ENCODE measurements around the gene CRY2. TPM values are rescaled to one million over a fixed set of nuclear protein-coding genes. Genes with fewer than 3 reads are reported as not detected.

Gene CRY2
- total and polyA plus RNA-seq, 10 of the 15 experiments (the other 5 are each of a cell fraction or from before 2014, with no cell fraction given) = 1.2 to 14.7 (median 8.1) TPM

DNA sequence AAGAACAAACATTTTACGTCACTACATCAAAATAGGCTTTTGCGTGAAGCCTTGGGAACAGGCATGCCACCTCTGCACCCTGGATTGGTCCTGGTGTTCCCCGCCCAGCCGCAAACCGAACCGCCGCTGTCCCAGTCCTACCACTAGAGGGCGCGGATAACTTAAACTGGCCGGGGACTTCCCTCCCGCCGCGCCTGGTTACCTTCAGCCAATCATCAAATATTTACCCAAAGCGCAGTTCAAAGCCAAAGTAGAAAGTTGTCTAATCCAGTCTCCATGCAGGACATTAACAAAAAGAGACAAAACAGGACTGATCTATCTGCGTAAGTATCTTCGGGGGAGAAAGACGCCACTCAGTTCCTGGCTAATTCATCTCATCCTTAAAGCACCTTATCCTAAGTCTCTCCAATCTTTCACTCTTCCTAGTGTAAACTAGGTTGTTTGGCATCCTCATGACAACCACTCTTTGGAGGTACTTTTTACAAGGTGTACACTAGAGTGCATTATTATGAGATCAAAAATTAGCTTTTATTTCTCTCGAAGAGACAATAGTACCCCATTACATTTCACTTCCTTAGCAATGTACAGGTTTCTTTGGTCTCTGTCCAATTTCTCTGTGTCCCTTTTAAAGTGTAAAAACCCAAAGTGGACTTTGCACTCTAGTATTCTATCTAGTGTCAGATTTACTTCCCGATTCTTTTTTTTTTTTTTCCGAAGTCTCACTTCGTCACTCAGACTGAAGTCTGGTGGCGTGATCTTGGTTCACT, 3.9 kb upstream of the CRY2 start (continued):
- TF ChIP-seq NR2C2 (IDR thresholded peaks at IDR 0.05; ENCODE audit: borderline replicate concordance, control insufficient read depth, insufficient read length, low read depth) (no peak), KLF5 (IDR thresholded peaks at IDR 0.05; ENCODE audit: partially characterized antibody) (no peak), SUZ12 (IDR thresholded peaks at IDR 0.05; ENCODE audit: unreplicated experiment) (no peak)

DNA sequence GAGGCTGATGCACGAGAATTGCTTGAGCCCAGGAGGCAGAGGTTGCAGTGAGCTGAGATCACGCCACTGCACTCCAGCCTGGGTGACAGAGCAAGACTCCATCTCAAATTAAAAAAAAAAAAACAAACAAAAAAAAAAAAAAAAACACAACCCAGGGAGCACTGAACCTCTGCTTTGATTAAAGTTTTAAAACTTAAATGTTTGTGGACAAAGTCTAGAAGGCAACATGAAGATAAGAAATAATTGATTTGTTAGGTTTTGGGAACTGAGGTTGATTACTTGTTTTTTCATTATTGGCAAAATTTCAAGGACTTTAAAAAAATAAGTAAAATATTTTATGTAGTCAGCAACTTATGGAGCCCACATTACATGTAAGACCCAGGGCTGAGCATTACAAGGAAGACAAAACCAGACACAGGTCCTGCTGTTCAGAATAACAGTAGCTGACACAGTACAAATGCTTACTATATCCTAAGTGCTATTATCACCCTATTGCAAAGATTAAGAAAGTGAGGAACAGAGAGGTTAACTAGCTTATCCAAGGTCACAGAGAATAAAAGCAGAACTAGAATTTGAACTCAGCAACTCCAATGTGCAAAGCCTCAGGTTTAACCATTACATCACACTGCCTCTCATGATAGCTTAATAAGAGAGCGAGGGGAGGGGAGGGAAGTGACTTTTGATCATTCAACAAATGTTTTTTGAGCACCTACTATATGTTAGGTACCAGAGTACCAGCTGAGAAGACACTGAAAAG, 2.3 kb upstream of the CRY2 start:
- in situ Hi-C loops (cut with MboI) = no loop called here
- H3K4me2 ChIP-seq (ENCODE audit: control insufficient read depth, insufficient read depth) = no peak overlapping the region
- FAIRE-seq (no peak), DNase-seq (ENCODE audit: low read depth, low spot score) (no peak), ATAC-seq (no peak)
- H3K27ac ChIP-seq (ENCODE audit: control insufficient read depth, insufficient read depth) = no peak overlapping the region
- ChIA-PET SMC1A (ENCODE audit: uncharacterized antibody, unreplicated experiment) (interaction anchor here (0.5 to 2.9 kb wide), 6 partner anchors 39 to 952 kb away, joined by 3 to 10 read pairs (median 4); partner anchors contain the start of gene PEX16), RAD21 (ENCODE audit: unreplicated experiment) (interaction anchor here (0.6 to 2.7 kb wide), 8 partner anchors 21 to 271 kb away, joined by 3 to 23 read pairs (median 4); partner anchors contain the start of genes PEX16 and SLC35C1), POLR2A (interaction anchor here (0.7 to 2.7 kb wide), 5 partner anchors 26 to 46 kb away, joined by 3 to 27 read pairs (median 10); partner anchors contain the start of gene SLC35C1), CTCF (interaction anchor here (0.7 to 6.4 kb wide), 7 partner anchors 11 to 897 kb away, joined by 3 to 36 read pairs (median 20); no protein-coding TSS in a partner anchor)
- H3K27me3 ChIP-seq (replicated peaks in 1 of 2; ENCODE audit: control insufficient read depth in 2 of 2, insufficient read depth in 2 of 2, low read length in 1 of 2) = no peaks in the 10 kb centered on the region
- H3K79me2 ChIP-seq (ENCODE audit: control insufficient read depth, insufficient read depth, low read length) = peaks cover 5% of the 10 kb centered on the region; the same call in 1 of the 2 replicates
- H3K36me3 ChIP-seq (ENCODE audit: control insufficient read depth in 2 of 2, insufficient read depth in 2 of 2, low read length in 1 of 2) = no peaks in the 10 kb centered on the region
- intact Hi-C loops (cut with micrococcal nuclease; ENCODE audit: unreplicated experiment) = loop anchor here (10.0 kb wide), 2 partner anchors 160 to 280 kb away; partner anchors contain the start of gene PHF21A
- no peak overlapping the region for H2AFZ ChIP-seq (ENCODE audit: control insufficient read depth, low read depth, low read length)
- H3K4me1 ChIP-seq (ENCODE audit: control insufficient read depth, insufficient read depth, low read length) = peaks cover 2% of the 10 kb centered on the region; the same call in 1 of the 2 replicates
- H3K4me3 ChIP-seq = no peak overlapping the region
- H3K9me3 ChIP-seq (replicated peaks; ENCODE audit: control insufficient read depth, insufficient read depth, low read length) = no peaks in the 10 kb centered on the region
- BruUV-seq (replicated peaks) = no TSS peak
- peaks cover 2% of the 10 kb centered on the region; the same call in 1 of the 2 replicates for H4K20me1 ChIP-seq (ENCODE audit: control insufficient read depth, insufficient read depth)
- H3K9ac ChIP-seq (ENCODE audit: control insufficient read depth, insufficient read depth, low read length) = no peak overlapping the region
- WGBS (ENCODE audit: insufficient coverage, insufficient replicate concordance, low lambda C conversion rate, missing lambda C conversion rate) = 0% methylated on average over 2 of the region's 3 CpGs
- 0 out of 2 replicates have a peak, but pooled peaks have one; percentile 39 for TF ChIP-seq SMARCA5 (IDR thresholded peaks at IDR 0.05)
- TF ChIP-seq, protein P1, sequence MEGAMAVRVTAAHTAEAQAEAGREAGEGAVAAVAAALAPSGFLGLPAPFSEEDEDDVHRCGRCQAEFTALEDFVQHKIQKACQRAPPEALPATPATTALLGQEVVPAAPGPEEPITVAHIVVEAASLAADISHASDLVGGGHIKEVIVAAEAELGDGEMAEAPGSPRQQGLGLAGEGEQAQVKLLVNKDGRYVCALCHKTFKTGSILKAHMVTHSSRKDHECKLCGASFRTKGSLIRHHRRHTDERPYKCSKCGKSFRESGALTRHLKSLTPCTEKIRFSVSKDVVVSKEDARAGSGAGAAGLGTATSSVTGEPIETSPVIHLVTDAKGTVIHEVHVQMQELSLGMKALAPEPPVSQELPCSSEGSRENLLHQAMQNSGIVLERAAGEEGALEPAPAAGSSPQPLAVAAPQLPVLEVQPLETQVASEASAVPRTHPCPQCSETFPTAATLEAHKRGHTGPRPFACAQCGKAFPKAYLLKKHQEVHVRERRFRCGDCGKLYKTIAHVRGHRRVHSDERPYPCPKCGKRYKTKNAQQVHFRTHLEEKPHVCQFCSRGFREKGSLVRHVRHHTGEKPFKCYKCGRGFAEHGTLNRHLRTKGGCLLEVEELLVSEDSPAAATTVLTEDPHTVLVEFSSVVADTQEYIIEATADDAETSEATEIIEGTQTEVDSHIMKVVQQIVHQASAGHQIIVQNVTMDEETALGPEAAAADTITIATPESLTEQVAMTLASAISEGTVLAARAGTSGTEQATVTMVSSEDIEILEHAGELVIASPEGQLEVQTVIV (IDR thresholded peaks at IDR 0.05; ENCODE audit: borderline replicate concordance, partially characterized antibody) = no peak
- TF ChIP-seq, protein P2, sequence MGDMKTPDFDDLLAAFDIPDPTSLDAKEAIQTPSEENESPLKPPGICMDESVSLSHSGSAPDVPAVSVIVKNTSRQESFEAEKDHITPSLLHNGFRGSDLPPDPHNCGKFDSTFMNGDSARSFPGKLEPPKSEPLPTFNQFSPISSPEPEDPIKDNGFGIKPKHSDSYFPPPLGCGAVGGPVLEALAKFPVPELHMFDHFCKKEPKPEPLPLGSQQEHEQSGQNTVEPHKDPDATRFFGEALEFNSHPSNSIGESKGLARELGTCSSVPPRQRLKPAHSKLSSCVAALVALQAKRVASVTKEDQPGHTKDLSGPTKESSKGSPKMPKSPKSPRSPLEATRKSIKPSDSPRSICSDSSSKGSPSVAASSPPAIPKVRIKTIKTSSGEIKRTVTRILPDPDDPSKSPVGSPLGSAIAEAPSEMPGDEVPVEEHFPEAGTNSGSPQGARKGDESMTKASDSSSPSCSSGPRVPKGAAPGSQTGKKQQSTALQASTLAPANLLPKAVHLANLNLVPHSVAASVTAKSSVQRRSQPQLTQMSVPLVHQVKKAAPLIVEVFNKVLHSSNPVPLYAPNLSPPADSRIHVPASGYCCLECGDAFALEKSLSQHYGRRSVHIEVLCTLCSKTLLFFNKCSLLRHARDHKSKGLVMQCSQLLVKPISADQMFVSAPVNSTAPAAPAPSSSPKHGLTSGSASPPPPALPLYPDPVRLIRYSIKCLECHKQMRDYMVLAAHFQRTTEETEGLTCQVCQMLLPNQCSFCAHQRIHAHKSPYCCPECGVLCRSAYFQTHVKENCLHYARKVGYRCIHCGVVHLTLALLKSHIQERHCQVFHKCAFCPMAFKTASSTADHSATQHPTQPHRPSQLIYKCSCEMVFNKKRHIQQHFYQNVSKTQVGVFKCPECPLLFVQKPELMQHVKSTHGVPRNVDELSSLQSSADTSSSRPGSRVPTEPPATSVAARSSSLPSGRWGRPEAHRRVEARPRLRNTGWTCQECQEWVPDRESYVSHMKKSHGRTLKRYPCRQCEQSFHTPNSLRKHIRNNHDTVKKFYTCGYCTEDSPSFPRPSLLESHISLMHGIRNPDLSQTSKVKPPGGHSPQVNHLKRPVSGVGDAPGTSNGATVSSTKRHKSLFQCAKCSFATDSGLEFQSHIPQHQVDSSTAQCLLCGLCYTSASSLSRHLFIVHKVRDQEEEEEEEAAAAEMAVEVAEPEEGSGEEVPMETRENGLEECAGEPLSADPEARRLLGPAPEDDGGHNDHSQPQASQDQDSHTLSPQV (IDR thresholded peaks at IDR 0.05) = no peak
- peak; percentile 33; the same call in 1 of the 2 replicates for TF ChIP-seq ZNF217 (IDR thresholded peaks at IDR 0.05)
- peak; percentile 27; the same call in 1 of the 2 replicates for TF ChIP-seq ATF7 (IDR thresholded peaks at IDR 0.05; ENCODE audit: low read depth)
- no peak for TF ChIP-seq SMAD1 (IDR thresholded peaks at IDR 0.05; ENCODE audit: low read depth, partially characterized antibody)
- TF ChIP-seq MTA2 (IDR thresholded peaks at IDR 0.05; ENCODE audit: low read depth) = no peak
- no peak for TF ChIP-seq NFXL1 (IDR thresholded peaks at IDR 0.05; ENCODE audit: borderline replicate concordance)
- TF ChIP-seq SUPT20H (IDR thresholded peaks at IDR 0.05; ENCODE audit: borderline replicate concordance, control insufficient read depth, low read depth, low read length) = no peak
- no peak for TF ChIP-seq MYB (IDR thresholded peaks at IDR 0.05; ENCODE audit: borderline replicate concordance, low read depth, low read length)

Measured in GM12878 (cell line).